GM12875 (cell line): ENCODE results near the gene PPP2R2D.

Experiments used
- H3K4me3 ChIP-seq: one replicate; pipeline ENCODE4 v1.5.1; 2011; ENCODE audit warnings: low read depth, low read length, control low read depth
- CTCF ChIP-seq: IDR thresholded peaks from 2 replicates; pipeline ENCODE4 v1.5.1; 2011; ENCODE audit warnings: low read depth, mild to moderate bottlenecking, control low read depth, inconsistent platforms, low read length, moderate library complexity, borderline replicate concordance; ENCODE audit not compliant: insufficient read depth

Gene PPP2R2D

GRCh38 chr10:131870411-131870810, 30.4 kb upstream of the PPP2R2D start:
- no peak for TF ChIP-seq CTCF
- no peak overlapping the region for H3K4me3 ChIP-seq

GRCh38 chr10:131870831-131871672, 29.8 kb upstream of the PPP2R2D start:
- TF ChIP-seq CTCF, result no peak
- H3K4me3 ChIP-seq, result no peak overlapping the region

GRCh38 chr10:131871673-131872005, 29.2 kb upstream of the PPP2R2D start:
- H3K4me3 ChIP-seq, result no peak overlapping the region
- TF ChIP-seq CTCF, result no peak

- no peak for TF ChIP-seq CTCF
- H3K4me3 ChIP-seq, result no peak overlapping the region
These were observed 28.6 kb upstream of the PPP2R2D start for GRCh38 chr10:131872011-131872826.

GRCh38 chr10:131872827-131873375, 27.9 kb upstream of the PPP2R2D start:
- no peak for TF ChIP-seq CTCF
- no peak overlapping the region for H3K4me3 ChIP-seq

GRCh38 chr10:131874991-131875451, 25.8 kb upstream of the PPP2R2D start:
- H3K4me3 ChIP-seq, result no peak overlapping the region

More at GRCh38 chr10:131874991-131875451, 25.8 kb upstream of the PPP2R2D start:
- TF ChIP-seq CTCF, result peak; percentile 81
